Hematopoietic multipotent progenitor cell treated with erythropoietin and hydrocortisone succinate and interleukin-3 and kit ligand, for 6 days (in vitro differentiated cells): ENCODE data around the gene YY1.

Experiments used
- DNase-seq: peaks from one replicate; pipeline ENCODE4 v3.0.0-alpha.2; 2015

Gene YY1

DNA sequence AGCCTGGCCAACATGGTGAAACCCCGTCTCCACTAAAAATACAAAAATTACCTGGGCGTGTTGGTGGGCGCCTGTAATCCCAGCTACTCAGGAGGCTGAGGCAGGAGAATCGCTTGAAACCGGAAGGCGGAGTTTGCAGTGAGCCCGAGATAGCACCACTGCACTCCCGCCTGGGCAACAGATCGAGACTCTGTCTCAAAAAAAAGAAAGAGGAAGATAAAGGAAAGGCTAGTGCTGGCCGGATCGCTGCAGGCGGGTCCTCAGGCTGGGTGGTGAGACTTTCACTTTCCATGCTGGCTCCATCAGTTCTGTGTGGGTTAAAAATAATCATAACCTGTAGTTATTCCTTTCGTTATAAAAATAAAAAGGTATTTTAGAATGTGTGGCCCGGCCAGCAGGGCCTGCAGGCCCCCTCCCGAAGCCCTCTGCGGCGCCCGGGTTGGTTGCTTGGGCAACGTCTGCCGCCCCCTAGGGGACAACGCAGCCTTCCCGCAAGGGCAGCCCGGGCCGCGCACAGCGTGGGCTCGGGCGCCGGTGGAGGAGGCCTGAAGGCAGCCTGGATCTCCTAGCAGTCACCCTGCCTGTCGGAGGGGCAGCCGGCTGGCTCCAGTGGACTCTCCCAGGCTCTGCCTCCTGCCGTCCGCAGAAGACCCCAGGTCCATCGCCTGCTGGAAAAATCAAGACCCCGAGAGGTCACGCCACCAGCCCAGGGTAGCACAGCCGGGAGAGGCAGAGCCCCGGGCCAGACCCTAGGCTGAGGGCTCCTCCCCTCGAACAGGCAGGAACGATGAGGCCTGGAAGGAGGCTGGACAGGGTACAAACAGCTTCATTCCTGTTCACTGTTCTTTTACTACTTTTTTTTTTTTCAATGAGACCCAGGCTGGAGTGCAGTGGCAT, 79.2 kb downstream of the YY1 start:
- peak; percentile 83 for DNase-seq

- no peak for DNase-seq
Measured at GRCh38 chr14:100320157-100320856, 81.4 kb downstream of the YY1 start.

DNA sequence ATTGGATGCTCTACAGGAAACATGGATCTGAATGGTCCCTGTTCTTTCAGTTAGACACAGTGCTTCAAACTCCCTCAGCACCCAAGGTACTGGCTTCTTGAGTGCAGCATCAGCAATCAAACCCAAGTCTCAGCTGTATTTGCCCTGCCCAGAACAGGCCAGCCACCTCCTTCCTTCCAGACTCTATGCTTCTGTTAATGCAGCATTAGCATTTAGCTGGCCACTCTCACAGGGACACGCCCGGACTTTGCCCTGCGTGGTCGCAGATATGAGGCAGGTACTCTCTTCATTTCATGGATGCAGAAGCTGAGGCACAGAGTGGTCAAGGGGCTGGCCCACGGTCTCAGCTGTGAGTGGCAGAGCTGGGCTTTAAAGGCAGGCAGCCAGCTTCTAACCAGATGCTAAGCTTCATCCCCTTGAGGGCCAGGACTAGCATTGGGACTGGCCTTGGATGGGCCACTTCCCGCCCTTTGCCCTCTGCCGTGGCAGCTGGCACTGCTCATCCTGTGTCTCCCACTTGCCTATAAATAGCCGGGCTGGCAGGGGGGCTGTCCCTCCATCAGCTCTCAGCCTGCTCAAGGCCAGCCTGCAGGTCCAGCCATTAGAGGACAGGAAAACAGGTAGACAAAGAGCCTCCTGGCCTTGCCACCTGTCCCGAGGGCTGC, 82.7 kb downstream of the YY1 start:
- no peak for DNase-seq

GRCh38 chr14:100322138-100322957, 83.4 kb downstream of the YY1 start:
- no peak for DNase-seq

- DNase-seq, result no peak
Measured at GRCh38 chr14:100323121-100323941, 84.4 kb downstream of the YY1 start, which contains the start of gene SLC25A47. Gene SLC25A47 (plus strand): TSS chr14:100323339. CDS start chr14:100323415, 76 bp downstream.

GRCh38 chr14:100323942-100324307, 85.0 kb downstream of the YY1 start:
- DNase-seq, result no peak

DNA sequence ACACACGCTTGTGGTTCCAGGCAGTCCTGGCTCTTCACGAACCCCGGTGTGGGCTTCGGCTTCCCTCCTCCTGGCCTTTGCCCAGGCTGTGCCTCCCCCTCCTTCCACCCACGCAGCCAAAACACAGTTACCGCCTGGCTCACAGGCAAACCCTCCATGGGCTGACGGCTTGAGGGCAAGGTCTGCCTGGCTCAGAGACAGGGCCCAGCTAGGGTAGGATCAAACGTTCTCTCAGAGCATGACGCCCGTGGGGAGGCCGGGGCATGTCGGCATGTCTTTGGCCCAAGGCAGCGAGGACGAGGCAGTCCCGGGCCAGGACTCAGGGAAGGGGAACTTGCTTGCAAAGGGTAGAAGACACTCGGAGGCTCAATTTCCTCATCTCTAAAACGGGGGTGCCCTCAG, 86.3 kb downstream of the YY1 start:
- no peak for DNase-seq

DNA sequence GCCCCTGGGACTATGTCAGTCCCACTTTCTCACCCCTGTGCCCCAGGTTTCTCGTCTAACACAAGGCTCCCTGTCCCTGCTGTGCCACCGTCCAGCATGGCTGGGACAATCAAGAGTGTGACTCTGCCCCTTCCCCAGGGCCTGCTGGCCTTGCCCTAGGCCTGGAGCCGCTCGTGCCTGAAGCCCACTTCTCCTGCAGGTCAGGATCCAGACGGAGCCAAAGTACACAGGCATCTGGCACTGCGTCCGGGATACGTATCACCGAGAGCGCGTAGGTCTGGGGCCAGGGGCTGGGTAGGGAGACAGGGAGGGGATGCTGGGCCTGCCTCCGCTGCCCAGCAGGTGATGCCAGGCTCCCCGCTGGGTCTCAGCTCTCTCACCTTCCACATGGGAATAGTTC, 87.0 kb downstream of the YY1 start:
- DNase-seq, result no peak

GRCh38 chr14:100327128-100327527, 88.2 kb downstream of the YY1 start:
- no peak for DNase-seq

GRCh38 chr14:100328495-100329163, 89.7 kb downstream of the YY1 start:
- no peak for DNase-seq

DNA sequence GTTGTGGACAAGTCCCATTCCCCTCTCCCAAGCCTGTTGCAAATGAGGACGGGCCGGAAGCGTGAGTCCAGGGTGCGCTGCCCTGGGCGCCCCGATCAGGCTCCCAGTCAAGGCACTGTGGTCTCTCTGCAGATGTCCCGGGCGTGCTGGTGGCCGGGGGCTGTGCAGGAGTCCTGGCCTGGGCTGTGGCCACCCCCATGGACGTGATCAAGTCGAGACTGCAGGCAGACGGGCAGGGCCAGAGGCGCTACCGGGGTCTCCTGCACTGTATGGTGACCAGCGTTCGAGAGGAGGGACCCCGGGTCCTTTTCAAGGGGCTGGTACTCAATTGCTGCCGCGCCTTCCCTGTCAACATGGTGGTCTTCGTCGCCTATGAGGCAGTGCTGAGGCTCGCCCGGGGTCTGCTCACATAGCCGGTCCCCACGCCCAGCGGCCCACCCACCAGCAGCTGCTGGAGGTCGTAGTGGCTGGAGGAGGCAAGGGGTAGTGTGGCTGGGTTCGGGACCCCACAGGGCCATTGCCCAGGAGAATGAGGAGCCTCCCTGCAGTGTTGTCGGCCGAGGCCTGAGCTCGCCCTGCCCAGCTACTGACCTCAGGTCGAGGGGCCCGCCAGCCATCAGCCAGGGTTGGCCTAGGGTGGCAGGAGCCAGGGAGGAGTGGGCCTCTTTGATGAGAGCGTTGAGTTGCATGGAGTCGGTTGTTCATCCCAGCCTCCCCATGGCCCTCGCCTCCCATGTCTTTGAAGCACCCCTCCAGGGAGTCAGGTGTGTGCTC, 90.5 kb downstream of the YY1 start:
- DNase-seq, result no peak

DNA sequence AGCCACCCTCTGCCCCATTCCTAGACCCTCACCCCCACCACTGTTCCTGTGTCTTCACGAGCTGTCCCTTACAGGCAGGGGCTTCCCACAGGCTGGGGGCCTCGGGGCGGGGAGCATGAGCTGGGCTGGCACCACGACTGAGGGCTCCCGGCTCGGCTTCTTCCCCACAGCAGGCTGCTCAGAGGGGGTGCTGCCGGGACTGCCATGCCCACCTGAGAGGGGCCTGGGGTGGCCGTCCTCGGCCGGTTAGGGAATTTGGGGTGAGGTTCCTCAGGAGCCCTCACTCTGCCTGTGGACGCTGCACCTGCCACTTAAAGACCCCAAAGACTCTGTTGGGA, 91.0 kb downstream of the YY1 start:
- DNase-seq, result no peak

- DNase-seq, result no peak
Measured at GRCh38 chr14:100330388-100330931, 91.5 kb downstream of the YY1 start.

DNA sequence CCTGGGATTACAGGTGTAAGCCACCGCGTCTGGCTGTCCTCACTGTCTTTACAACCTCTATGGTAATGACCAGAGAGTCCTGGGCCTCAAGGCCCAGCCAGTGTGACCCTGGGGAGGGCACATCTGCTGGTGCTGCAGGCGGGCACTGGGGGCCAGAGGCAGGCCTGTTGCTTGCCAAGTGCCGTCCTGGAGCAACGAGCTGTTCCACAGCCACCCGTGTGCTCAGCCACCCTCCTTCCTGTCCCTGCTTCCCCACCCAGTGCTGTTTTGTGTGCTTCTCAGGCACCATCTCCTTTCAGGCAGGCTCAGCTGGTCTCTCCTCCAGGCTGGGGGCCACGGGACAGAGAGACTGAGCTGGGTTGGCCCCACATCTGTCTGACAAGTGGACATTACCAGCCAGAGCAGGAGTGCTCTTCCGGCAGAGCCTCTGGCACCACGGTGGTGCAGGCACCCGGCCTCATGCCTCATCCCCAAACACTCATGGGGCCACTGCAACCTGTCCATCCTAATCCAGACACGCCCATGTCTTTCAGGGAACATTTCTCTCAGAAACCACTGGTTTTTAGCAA, 93.2 kb downstream of the YY1 start:
- no peak for DNase-seq
